IMR-90 (cell line): ENCODE data around the gene IQCE. TPM values are rescaled to one million over a fixed set of nuclear protein-coding genes. Genes with fewer than 3 reads are reported as not detected.

Source experiments
- ATAC-seq: fragments of 200-7000 bp; cut with Tn5 transposase; 2 replicates; pipeline ENCODE4 v1.9.1; 2020; ENCODE audit warnings: low read depth, mild to moderate bottlenecking, moderate library complexity
- BruUV-seq: library from RNA; stranded (reverse); fragments of 400-500 nt; replicated peaks from 2 replicates; lab custom pipeline; 2021; lab: Mats Ljungman, UMichigan
- CTCF ChIA-PET: fragments of 300-600 bp; formaldehyde crosslinking; extraction: SDS; loops from one replicate; lab custom pipeline; 2021; ENCODE audit warnings: antibody characterized with exemption; lab: Yijun Ruan, JAX
- POLR2A ChIA-PET: fragments of 300-600 bp; sonication (Branson Sonifier 250); formaldehyde crosslinking; loops from one replicate; lab custom pipeline; 2022; ENCODE audit warnings: antibody characterized with exemption; ENCODE audit not compliant: unreplicated experiment; lab: Charles Lee
- DNase-seq: peaks from one replicate; pipeline ENCODE4 v3.0.0; 2013
- H2AFZ ChIP-seq: replicated peaks from 2 replicates; pipeline ENCODE3; 2013; ENCODE audit warnings: low read length, mild to moderate bottlenecking; ENCODE audit not compliant: poor library complexity
- H2AK5ac ChIP-seq: 2 replicates; pipeline ENCODE4 v1.6.1; 2013; ENCODE audit warnings: low read depth, low read length, inconsistent platforms
- H2AK9ac ChIP-seq: replicated peaks from 2 replicates; pipeline ENCODE3; 2013; ENCODE audit warnings: mild to moderate bottlenecking, low read depth, low read length, moderate library complexity; ENCODE audit not compliant: poor library complexity
- H2BK120ac ChIP-seq: 2 replicates; pipeline ENCODE4 v1.6.1; 2013; ENCODE audit warnings: low read depth, low read length, inconsistent platforms
- H2BK15ac ChIP-seq: 3 replicates; pipeline ENCODE4 v1.6.1; 2013; ENCODE audit warnings: low read depth, low read length, inconsistent platforms
- H2BK20ac ChIP-seq: 2 replicates; pipeline ENCODE4 v1.6.1; 2013; ENCODE audit warnings: low read depth, mild to moderate bottlenecking, inconsistent platforms, low read length, moderate library complexity
- H2BK5ac ChIP-seq: 2 replicates; pipeline ENCODE4 v1.6.1; 2013; ENCODE audit warnings: mild to moderate bottlenecking, low read depth, low read length, inconsistent platforms; ENCODE audit not compliant: poor library complexity, severe bottlenecking
- H3K14ac ChIP-seq: replicated peaks from 2 replicates; pipeline ENCODE4 v1.6.1; 2013; ENCODE audit warnings: low read depth, low read length, inconsistent platforms
- H3K18ac ChIP-seq: 2 replicates; pipeline ENCODE4 v1.6.1; 2013; ENCODE audit warnings: low read depth, low read length, control low read depth
- H3K23ac ChIP-seq: 2 replicates; pipeline ENCODE4 v1.6.1; 2013; ENCODE audit warnings: low read depth, low read length, inconsistent platforms
- H3K27ac ChIP-seq: 2 replicates; pipeline ENCODE4 v1.5.1; 2013; ENCODE audit warnings: mild to moderate bottlenecking, control low read depth, low read length; ENCODE audit not compliant: insufficient read depth
- H3K27me3 ChIP-seq: 2 replicates; pipeline ENCODE4 v1.6.1; 2013; ENCODE audit warnings: low read length; ENCODE audit not compliant: control insufficient read depth, insufficient read depth
- H3K36me3 ChIP-seq: 2 replicates; pipeline ENCODE4 v1.6.1; 2013; ENCODE audit warnings: low read length, mixed read lengths; ENCODE audit not compliant: control insufficient read depth, insufficient read depth
- H3K4ac ChIP-seq: 2 replicates; pipeline ENCODE4 v1.6.1; 2013; ENCODE audit warnings: low read depth, low read length, inconsistent platforms
- H3K4me1 ChIP-seq: 2 replicates; pipeline ENCODE4 v1.6.1; 2013; ENCODE audit warnings: low read length, mixed read lengths; ENCODE audit not compliant: control insufficient read depth, insufficient read depth
- H3K4me2 ChIP-seq: 2 replicates; pipeline ENCODE4 v1.6.1; 2013; ENCODE audit warnings: low read depth, mild to moderate bottlenecking, control low read depth, low read length, moderate library complexity
- H3K4me3 ChIP-seq: 2 replicates; pipeline ENCODE4 v1.5.1; 2013; ENCODE audit warnings: low read depth, mild to moderate bottlenecking, control low read depth, low read length, moderate library complexity; ENCODE audit not compliant: insufficient read depth
- H3K56ac ChIP-seq: 2 replicates; pipeline ENCODE4 v1.6.1; 2013; ENCODE audit warnings: low read length, inconsistent platforms; ENCODE audit not compliant: insufficient read depth; ENCODE audit errors: extremely low read depth
- H3K79me1 ChIP-seq, 2 experiments: 2 replicates each; pipeline ENCODE4 v1.6.1; 2013; ENCODE audit warnings: low read length in 2 of 2, inconsistent platforms in 1 of 2, low read depth in 1 of 2
- H3K9ac ChIP-seq: 2 replicates; pipeline ENCODE4 v1.6.1; 2013; ENCODE audit warnings: low read depth, low read length, control low read depth
- H3K9me1 ChIP-seq: 2 replicates; pipeline ENCODE4 v1.6.1; 2013; ENCODE audit warnings: low read length, inconsistent platforms; ENCODE audit not compliant: insufficient read depth
- H3K9me3 ChIP-seq: 2 replicates; pipeline ENCODE4 v1.6.1; 2013; ENCODE audit warnings: low read length; ENCODE audit not compliant: control insufficient read depth, insufficient read depth
- H4K20me1 ChIP-seq: 2 replicates; pipeline ENCODE4 v1.6.1; 2013; ENCODE audit warnings: low read length, inconsistent platforms; ENCODE audit not compliant: insufficient read depth
- H4K5ac ChIP-seq: 2 replicates; pipeline ENCODE4 v1.6.1; 2013; ENCODE audit warnings: mild to moderate bottlenecking, low read depth, low read length, control low read depth
- H4K8ac ChIP-seq, 2 experiments: 2 replicates each; pipeline ENCODE4 v1.6.1; 2013; ENCODE audit warnings: low read depth in 2 of 2, low read length in 2 of 2, control low read depth in 1 of 2, inconsistent platforms in 1 of 2
- H4K91ac ChIP-seq: 2 replicates; pipeline ENCODE4 v1.6.1; 2013; ENCODE audit warnings: low read depth, low read length, inconsistent platforms; ENCODE audit not compliant: insufficient read depth
- BHLHE40 ChIP-seq: fragments of 150-350 bp; IDR thresholded peaks from 2 replicates; pipeline ENCODE4 v1.6.1; 2016; ENCODE audit warnings: mild to moderate bottlenecking, low read depth, low read length
- CEBPB ChIP-seq: IDR thresholded peaks from 2 replicates; pipeline ENCODE4 v1.6.1; 2012; ENCODE audit warnings: low read depth, low read length, improper control_type of control experiment
- CHD1 ChIP-seq: IDR thresholded peaks from 2 replicates; pipeline ENCODE4 v1.6.1; 2012; ENCODE audit warnings: low read depth, low read length, improper control_type of control experiment
- FOS ChIP-seq: fragments of 150-350 bp; IDR thresholded peaks from 2 replicates; pipeline ENCODE4 v1.6.1; 2016; ENCODE audit warnings: low read depth, low read length
- MAFK ChIP-seq: IDR thresholded peaks from 2 replicates; pipeline ENCODE4 v1.6.1; 2012; ENCODE audit warnings: low read depth, low read length, improper control_type of control experiment
- MAZ ChIP-seq: IDR thresholded peaks from 2 replicates; pipeline ENCODE4 v1.6.1; 2012; ENCODE audit warnings: low read depth, mild to moderate bottlenecking, low read length, improper control_type of control experiment, moderate library complexity, borderline replicate concordance
- NFE2L2 ChIP-seq: fragments of 150-350 bp; IDR thresholded peaks from 2 replicates; pipeline ENCODE4 v1.6.1; 2016; ENCODE audit warnings: low read depth, mild to moderate bottlenecking, low read length
- POLR2A ChIP-seq: IDR thresholded peaks from 2 replicates; pipeline ENCODE4 v1.6.1; 2012; ENCODE audit warnings: mild to moderate bottlenecking, low read depth, low read length
- RAD21 ChIP-seq: IDR thresholded peaks from 2 replicates; pipeline ENCODE4 v1.6.1; 2012; ENCODE audit warnings: low read length, improper control_type of control experiment
- USF2 ChIP-seq: fragments of 150-350 bp; IDR thresholded peaks from 2 replicates; pipeline ENCODE4 v1.6.1; 2017; ENCODE audit warnings: mild to moderate bottlenecking, antibody characterized with exemption, low read length, low read depth
- WGBS, 2 experiments: methylation state at CpG; one replicate each; pipeline versions ENCODE4 v1.1.5 to v1.1.7; 2013; ENCODE audit warnings: missing lambda C conversion rate in 2 of 2; ENCODE audit not compliant: insufficient read length in 1 of 2; ENCODE audit errors: extremely low coverage in 2 of 2; 5-methylcytosine and 5-hydroxymethylcytosine counted together
- dilution Hi-C: fragments of 300-500 bp; cut with HindIII; formaldehyde crosslinking; loops from one replicate; pipeline ENCODE4 v1.14.3; 2018; ENCODE audit warnings: low sequenced_read_pairs; ENCODE audit not compliant: unreplicated experiment
- in situ Hi-C: fragments of 300-500 bp; cut with MboI; formaldehyde crosslinking; loops from 3 replicates; pipeline ENCODE4 v1.14.3; 2019; ENCODE audit warnings: low sequenced_read_pairs, inconsistent platforms, mixed read lengths
- intact Hi-C: fragments of 100-400 bp; cut with micrococcal nuclease; formaldehyde crosslinking; loops from 2 replicates; pipeline ENCODE4 v1.10.0; 2022
- polyA plus RNA-seq, 3 experiments: library from polyadenylated mRNA; depleted of rRNA; stranded (reverse); fragments of >200 nt; gene quantifications; 2 replicates each; pipeline ENCODE4 v1.2.3, GENCODE V29; 2012; ENCODE audit warnings: low replicate concordance in 1 of 3
- total RNA-seq: library from RNA; depleted of rRNA; stranded (reverse); fragments of >200 nt; gene quantifications from 2 replicates; pipeline ENCODE4 v1.2.3, GENCODE V29; 2012

Gene IQCE
- total and polyA plus RNA-seq, 2 of the 4 experiments (the other 2 are of a cell fraction) = 5.0 to 6.3 TPM

GRCh38 chr7:2587778-2588177 lies 29.0 kb downstream of the IQCE start:
- Histone ChIP-seq H2AFZ (no peak overlapping the region), H4K91ac (no peak overlapping the region), H3K9me3 (no peaks in the 10 kb centered on the region), H4K8ac (no peak overlapping the region), H4K20me1 (no peaks in the 10 kb centered on the region), H3K27me3 (no peaks in the 10 kb centered on the region), H3K27ac (no peak overlapping the region), H3K4ac (no peak overlapping the region), H3K79me1 (no peaks in the 10 kb centered on the region), H3K36me3 (peaks cover 24% of the 10 kb centered on the region), H3K4me2 (no peak overlapping the region), H3K4me3 (no peak overlapping the region), H2AK5ac (no peak overlapping the region), H3K9ac (no peak overlapping the region), H3K23ac (no peak overlapping the region), H2BK120ac (no peak overlapping the region), H3K4me1 (no peaks in the 10 kb centered on the region), H3K14ac (no peak overlapping the region), H3K9me1 (no peaks in the 10 kb centered on the region), H3K18ac (no peak overlapping the region), H2AK9ac (no peak overlapping the region), H2BK20ac (no peak overlapping the region), H4K5ac (no peak overlapping the region), H2BK15ac (no peak overlapping the region), H3K56ac (no peak overlapping the region), H2BK5ac (no peak overlapping the region)
- no peak for TF ChIP-seq NFE2L2
- no peak for TF ChIP-seq FOS
- TF ChIP-seq POLR2A = no peak
- no peak for TF ChIP-seq CHD1
- no peak for TF ChIP-seq MAZ
- no peak for TF ChIP-seq RAD21
- TF ChIP-seq USF2 = no peak
- no peak for TF ChIP-seq BHLHE40
- TF ChIP-seq MAFK = no peak
- TF ChIP-seq CEBPB = no peak
- dilution Hi-C loops (no loop called here), in situ Hi-C loops (no loop called here), intact Hi-C loops (no loop called here)
- WGBS, 2 experiments = 94% methylated on average over 13 of the region's 21 CpGs; no CpG with 5 or more reads in 1 of the 2 experiments
- BruUV-seq = no TSS peak
- ATAC-seq = no peak
- DNase-seq = no peak
- POLR2A ChIA-PET = no interaction called here
- CTCF ChIA-PET = interaction anchor here (0.5 kb wide), 1 partner anchor 94 kb away, joined by 4 read pairs; no protein-coding TSS in a partner anchor
